GM10266 (cell line): ENCODE results near the gene HSD17B1.
"Not testable (repeated sequence)": the region's sequence is repeated elsewhere in the genome, so short reads cannot be mapped to it uniquely, and the experiment has no call there.

Experiments
- DNase-seq: peaks from one replicate; pipeline ENCODE4 v3.0.0; 2012; ENCODE audit errors: extremely low spot score
- TF ChIP-seq, protein P1 (sequence below): IDR thresholded peaks from 2 replicates; pipeline ENCODE4 v1.5.1; 2012; ENCODE audit warnings: mild to moderate bottlenecking, low read depth; ENCODE audit not compliant: control insufficient read depth, insufficient read depth; ENCODE audit errors: missing control alignments

HSD17B1 gene, protein sequence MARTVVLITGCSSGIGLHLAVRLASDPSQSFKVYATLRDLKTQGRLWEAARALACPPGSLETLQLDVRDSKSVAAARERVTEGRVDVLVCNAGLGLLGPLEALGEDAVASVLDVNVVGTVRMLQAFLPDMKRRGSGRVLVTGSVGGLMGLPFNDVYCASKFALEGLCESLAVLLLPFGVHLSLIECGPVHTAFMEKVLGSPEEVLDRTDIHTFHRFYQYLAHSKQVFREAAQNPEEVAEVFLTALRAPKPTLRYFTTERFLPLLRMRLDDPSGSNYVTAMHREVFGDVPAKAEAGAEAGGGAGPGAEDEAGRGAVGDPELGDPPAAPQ

DNA sequence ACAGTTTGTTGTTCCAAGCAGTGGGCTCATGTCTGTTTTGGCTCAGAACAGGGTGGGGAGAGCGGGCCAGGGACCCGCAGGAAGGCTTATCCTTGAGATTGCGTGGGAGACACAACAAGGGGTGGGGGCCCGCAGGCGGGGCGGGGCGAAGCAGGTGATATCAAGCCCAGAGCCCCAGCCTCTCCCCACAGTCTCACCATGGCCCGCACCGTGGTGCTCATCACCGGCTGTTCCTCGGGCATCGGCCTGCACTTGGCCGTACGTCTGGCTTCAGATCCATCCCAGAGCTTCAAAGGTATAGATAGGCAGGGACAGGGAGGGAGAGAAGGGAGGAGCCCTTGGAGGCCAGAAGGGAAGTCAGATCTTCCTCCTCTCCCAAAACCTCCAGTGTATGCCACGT, at the start of gene HSD17B1:
HSD17B1 (plus strand) TSS at position 188 of the 400 bp plus-strand sequence; CDS start at position 199, 11 bp downstream.
- DNase-seq: not testable (repeated sequence)

DNA sequence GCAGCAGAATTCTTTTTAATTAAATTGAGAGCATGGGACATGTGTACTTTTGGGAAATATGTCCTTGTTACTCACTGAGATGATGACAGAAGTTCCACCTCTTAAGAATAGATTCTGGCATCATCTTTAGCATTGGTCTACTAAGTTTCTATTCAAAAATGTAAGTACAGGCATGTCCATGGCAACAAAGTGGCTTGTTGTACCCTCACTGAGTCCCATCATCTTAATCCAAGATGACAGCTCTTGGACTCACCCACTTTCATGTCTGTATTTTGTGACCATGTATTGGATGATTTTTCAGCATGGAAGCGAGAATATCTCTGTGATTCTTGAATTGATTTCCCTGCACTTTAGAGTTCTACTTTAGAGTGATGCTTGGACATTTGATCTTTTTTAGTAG, 49.8 kb upstream of the HSD17B1 start:
- DNase-seq: no peak
- TF ChIP-seq, protein P1, sequence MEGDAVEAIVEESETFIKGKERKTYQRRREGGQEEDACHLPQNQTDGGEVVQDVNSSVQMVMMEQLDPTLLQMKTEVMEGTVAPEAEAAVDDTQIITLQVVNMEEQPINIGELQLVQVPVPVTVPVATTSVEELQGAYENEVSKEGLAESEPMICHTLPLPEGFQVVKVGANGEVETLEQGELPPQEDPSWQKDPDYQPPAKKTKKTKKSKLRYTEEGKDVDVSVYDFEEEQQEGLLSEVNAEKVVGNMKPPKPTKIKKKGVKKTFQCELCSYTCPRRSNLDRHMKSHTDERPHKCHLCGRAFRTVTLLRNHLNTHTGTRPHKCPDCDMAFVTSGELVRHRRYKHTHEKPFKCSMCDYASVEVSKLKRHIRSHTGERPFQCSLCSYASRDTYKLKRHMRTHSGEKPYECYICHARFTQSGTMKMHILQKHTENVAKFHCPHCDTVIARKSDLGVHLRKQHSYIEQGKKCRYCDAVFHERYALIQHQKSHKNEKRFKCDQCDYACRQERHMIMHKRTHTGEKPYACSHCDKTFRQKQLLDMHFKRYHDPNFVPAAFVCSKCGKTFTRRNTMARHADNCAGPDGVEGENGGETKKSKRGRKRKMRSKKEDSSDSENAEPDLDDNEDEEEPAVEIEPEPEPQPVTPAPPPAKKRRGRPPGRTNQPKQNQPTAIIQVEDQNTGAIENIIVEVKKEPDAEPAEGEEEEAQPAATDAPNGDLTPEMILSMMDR: no peak

DNA sequence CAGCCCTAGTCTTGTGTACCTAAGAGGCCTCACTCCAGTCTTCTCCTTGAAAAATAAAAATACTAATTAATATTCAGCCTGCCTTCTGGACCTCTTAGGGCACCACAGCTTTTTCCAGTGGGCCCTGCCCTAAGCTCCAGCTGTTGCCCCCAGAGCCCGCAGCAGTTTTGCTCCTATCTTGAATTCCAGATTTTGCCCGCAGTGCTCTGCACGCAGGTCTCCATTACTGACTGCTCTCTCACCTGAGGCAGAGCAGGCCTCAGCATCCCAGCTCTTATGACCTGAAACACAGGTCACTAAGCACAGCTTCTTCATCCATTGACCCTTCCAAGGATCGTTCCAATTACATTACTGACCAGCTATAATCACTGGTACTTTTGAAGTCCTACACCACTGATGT, 45.1 kb upstream of the HSD17B1 start:
- TF ChIP-seq, protein P1: no peak
- DNase-seq: no peak

DNA sequence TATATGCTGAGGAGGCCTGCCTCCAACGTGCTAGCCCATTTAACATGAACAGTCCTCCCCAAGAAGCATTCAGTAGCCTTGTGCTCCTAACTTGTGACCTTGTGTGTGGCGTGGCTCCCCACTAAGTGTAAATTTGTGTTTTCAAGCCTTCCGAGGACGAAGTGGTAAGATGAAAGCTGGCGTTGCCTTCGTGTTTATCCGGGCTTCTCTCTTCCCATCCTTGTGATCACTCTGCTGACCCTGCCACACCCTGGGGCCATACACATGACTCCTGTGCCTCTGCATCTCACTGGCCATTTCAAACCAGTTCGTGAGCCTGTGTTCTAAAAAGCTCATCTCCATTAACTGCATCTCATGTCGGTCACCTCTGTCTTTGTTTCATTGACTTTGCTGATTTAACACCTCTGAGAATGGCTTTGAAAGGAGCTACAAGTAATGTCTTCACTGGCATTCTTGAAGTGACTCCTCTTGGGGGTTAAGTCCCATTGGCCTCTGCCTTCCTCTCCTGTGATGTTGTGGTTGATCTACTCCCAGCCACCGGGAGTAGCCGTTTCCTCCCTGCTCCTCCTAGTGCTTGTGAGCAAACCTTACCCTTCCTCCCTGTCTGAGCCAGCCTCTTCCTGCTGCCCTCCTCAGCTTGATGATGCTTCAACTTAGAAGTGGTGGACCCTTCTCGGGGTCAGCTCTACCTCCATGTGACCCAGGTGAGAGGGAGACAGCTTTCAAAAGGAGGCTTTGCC, 44.1 kb upstream of the HSD17B1 start:
- DNase-seq: no peak
- TF ChIP-seq, protein P1: no peak

DNA sequence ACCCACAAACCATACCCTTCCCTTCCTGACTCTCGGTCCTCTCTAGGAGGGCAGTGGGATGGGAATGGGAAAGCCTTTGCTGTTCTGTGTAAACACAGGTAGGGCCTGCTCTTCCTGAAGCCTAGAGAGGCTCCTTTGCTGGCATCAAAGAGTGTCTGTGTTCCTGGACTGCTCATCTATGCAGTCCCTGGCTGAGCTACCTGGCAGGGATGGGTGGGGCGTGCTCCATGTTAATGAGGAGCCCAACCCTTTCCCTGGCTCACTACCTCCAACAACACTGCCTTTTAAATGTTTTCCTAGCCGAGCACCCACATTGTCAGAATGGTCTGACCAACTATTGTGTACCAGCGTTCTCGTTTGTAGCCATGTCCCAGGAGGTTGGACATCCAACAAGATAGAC, 43.3 kb upstream of the HSD17B1 start:
- TF ChIP-seq, protein P1: no peak
- no peak for DNase-seq

DNA sequence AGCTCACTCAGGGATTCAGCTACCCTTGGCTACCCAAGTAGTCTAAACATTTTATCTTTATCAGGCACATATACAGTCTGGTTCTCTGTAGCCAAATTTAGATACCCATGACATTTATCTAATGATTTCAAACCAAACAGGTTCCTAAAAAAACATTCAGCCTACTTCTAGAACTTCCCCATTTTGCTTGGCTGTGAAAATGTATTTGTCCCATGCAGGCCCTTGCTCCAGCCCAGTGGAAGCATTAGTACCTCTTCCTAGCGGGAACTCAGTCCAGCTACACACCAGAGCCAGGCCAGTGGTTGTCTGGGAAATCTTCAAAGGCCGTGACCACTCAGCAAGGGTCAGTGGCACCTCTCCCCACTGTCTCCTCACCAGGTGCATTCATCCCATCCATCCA, 42.9 kb upstream of the HSD17B1 start:
- TF ChIP-seq, protein P1: no peak
- DNase-seq: no peak

DNA sequence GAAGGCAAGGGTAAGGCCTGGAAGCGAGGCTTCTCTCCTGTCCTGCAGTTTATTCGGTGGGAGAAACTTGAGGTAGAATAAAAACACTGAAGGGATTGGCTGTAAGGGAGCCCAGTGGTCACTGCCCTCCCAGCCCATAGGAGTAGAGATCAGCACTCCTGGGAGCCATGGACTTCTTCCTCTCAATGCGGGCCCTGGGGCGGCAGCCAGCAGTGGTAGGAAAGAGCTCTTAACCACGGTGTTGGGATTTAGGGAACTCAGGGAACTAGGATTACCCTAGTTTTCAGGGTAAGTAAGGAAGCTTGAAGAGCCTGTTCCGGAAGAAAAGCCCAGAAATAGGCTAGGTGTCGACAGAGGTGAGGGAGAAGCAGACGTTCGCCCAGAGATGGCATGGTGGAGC, 40.5 kb upstream of the HSD17B1 start:
- TF ChIP-seq, protein P1: no peak
- no peak for DNase-seq
